MCF 10A (cell line): ENCODE data around the gene ATXN7L1. TPM values are rescaled to one million over a fixed set of nuclear protein-coding genes. Genes with fewer than 3 reads are reported as not detected.

ENCODE experiments used
- BruUV-seq: library from RNA; stranded (reverse); fragments of 400-500 nt; replicated peaks from 2 replicates; lab custom pipeline; 2021; lab: Mats Ljungman, UMichigan
- CTCF ChIA-PET: fragments of 300-600 bp; sonication (Branson Sonifier 250); formaldehyde crosslinking; extraction: SDS; loops from one replicate; lab custom pipeline; 2021; ENCODE audit warnings: antibody characterized with exemption, inconsistent platforms; lab: Yijun Ruan, JAX
- POLR2A ChIA-PET: fragments of 300-600, 350-650 bp; sonication (Branson Sonifier 250); formaldehyde crosslinking; extraction: SDS; loops from one replicate; lab custom pipeline; 2020; ENCODE audit warnings: antibody characterized with exemption, inconsistent platforms; lab: Yijun Ruan, JAX
- DNase-seq: peaks from one replicate; pipeline ENCODE4 v3.0.0-alpha.2; 2018; ENCODE audit not compliant: unreplicated experiment
- H3K27ac Mint-ChIP-seq: one replicate; pipeline ENCODE4 v1.8.0; 2022; ENCODE audit warnings: mild to moderate bottlenecking, low read depth, mixed read lengths; ENCODE audit not compliant: unreplicated experiment
- H3K27me3 Mint-ChIP-seq: one replicate; pipeline ENCODE4 v1.8.0; 2022; ENCODE audit warnings: mixed read lengths; ENCODE audit not compliant: insufficient read depth, unreplicated experiment
- H3K36me3 Mint-ChIP-seq: one replicate; pipeline ENCODE4 v1.8.0; 2022; ENCODE audit warnings: mild to moderate bottlenecking, moderate library complexity, mixed read lengths; ENCODE audit not compliant: insufficient read depth, unreplicated experiment
- H3K4me1 Mint-ChIP-seq: one replicate; pipeline ENCODE4 v1.8.0; 2022; ENCODE audit warnings: mixed read lengths; ENCODE audit not compliant: insufficient read depth, unreplicated experiment
- H3K4me3 Mint-ChIP-seq: one replicate; pipeline ENCODE4 v1.8.0; 2022; ENCODE audit warnings: mild to moderate bottlenecking, moderate library complexity, mixed read lengths; ENCODE audit not compliant: unreplicated experiment
- H3K9me3 Mint-ChIP-seq: one replicate; pipeline ENCODE4 v1.8.0; 2022; ENCODE audit warnings: mixed read lengths; ENCODE audit not compliant: unreplicated experiment
- CTCF ChIP-seq: fragments of 200-600 bp; IDR thresholded peaks from one replicate; pipeline ENCODE4 v1.8.0; 2022; ENCODE audit warnings: antibody characterized with exemption, mild to moderate bottlenecking; ENCODE audit not compliant: unreplicated experiment
- intact Hi-C: fragments of 100-400 bp; cut with micrococcal nuclease; formaldehyde crosslinking; loops from 2 replicates; pipeline ENCODE4 v1.14.1; 2022
- total RNA-seq: library from RNA; stranded (reverse); gene quantifications from 2 replicates; pipeline ENCODE4 v1.2.3, GENCODE V29; 2022

Gene ATXN7L1
- total RNA-seq, 1 experiment from 2014 or later: 10.0 TPM

GRCh38 chr7:105619590-105619989 is 256.8 kb downstream of the ATXN7L1 start:
- no peaks in the 10 kb centered on the region for H3K4me1 Mint-ChIP-seq
- H3K36me3 Mint-ChIP-seq: peaks cover 12% of the 10 kb centered on the region
- intact Hi-C loops: no loop called here
- no peak for DNase-seq
- no peaks in the 10 kb centered on the region for H3K27me3 Mint-ChIP-seq
- no TSS peak for BruUV-seq
- TF ChIP-seq CTCF: no peak
- ChIA-PET CTCF (interaction anchor here (0.7 to 1.2 kb wide), 3 partner anchors 13 to 141 kb away, joined by 4 to 5 read pairs (median 4); no protein-coding TSS in a partner anchor), POLR2A (no interaction called here)
- no peak overlapping the region for H3K27ac Mint-ChIP-seq
- no peaks in the 10 kb centered on the region for H3K9me3 Mint-ChIP-seq
- no peak overlapping the region for H3K4me3 Mint-ChIP-seq

- no peak for DNase-seq
- Mint-ChIP-seq H3K27me3 (no peaks in the 10 kb centered on the region), H3K9me3 (no peaks in the 10 kb centered on the region), H3K27ac (no peak overlapping the region), H3K4me1 (no peaks in the 10 kb centered on the region), H3K4me3 (no peak overlapping the region), H3K36me3 (peaks cover 16% of the 10 kb centered on the region)
- no TSS peak for BruUV-seq
- CTCF ChIA-PET: interaction anchor here (0.6 kb wide), 2 partner anchors 423 to 1389 kb away, joined by 3 to 5 read pairs; no protein-coding TSS in a partner anchor
- TF ChIP-seq CTCF: no peak
- intact Hi-C loops: no loop called here
- POLR2A ChIA-PET: no interaction called here
Measured at GRCh38 chr7:105618016-105618296, 258.4 kb downstream of the ATXN7L1 start.

- CTCF ChIA-PET: no interaction called here
- Mint-ChIP-seq H3K27me3 (no peaks in the 10 kb centered on the region), H3K36me3 (peaks cover 19% of the 10 kb centered on the region), H3K4me1 (no peaks in the 10 kb centered on the region), H3K27ac (no peak overlapping the region), H3K4me3 (no peak overlapping the region), H3K9me3 (no peaks in the 10 kb centered on the region)
- TF ChIP-seq CTCF: no peak
- intact Hi-C loops: no loop called here
- POLR2A ChIA-PET: no interaction called here
- no TSS peak for BruUV-seq
- DNase-seq: no peak
Measured at GRCh38 chr7:105617280-105618015, 259.0 kb downstream of the ATXN7L1 start.

- POLR2A ChIA-PET: interaction anchor here (0.7 kb wide), 1 partner anchor 14 kb away, joined by 3 read pairs; no protein-coding TSS in a partner anchor
- peaks cover 14% of the 10 kb centered on the region for H3K36me3 Mint-ChIP-seq
- DNase-seq: no peak
- no peaks in the 10 kb centered on the region for H3K9me3 Mint-ChIP-seq
- no peaks in the 10 kb centered on the region for H3K4me1 Mint-ChIP-seq
- TF ChIP-seq CTCF: no peak
- CTCF ChIA-PET: no interaction called here
- intact Hi-C loops: no loop called here
- H3K27ac Mint-ChIP-seq: no peak overlapping the region
- BruUV-seq: no TSS peak
- no peak overlapping the region for H3K4me3 Mint-ChIP-seq
- no peaks in the 10 kb centered on the region for H3K27me3 Mint-ChIP-seq
Measured at GRCh38 chr7:105614341-105614840, 262.0 kb downstream of the ATXN7L1 start.
